Measurements from ENCODE around the gene C1orf53.

DNA sequence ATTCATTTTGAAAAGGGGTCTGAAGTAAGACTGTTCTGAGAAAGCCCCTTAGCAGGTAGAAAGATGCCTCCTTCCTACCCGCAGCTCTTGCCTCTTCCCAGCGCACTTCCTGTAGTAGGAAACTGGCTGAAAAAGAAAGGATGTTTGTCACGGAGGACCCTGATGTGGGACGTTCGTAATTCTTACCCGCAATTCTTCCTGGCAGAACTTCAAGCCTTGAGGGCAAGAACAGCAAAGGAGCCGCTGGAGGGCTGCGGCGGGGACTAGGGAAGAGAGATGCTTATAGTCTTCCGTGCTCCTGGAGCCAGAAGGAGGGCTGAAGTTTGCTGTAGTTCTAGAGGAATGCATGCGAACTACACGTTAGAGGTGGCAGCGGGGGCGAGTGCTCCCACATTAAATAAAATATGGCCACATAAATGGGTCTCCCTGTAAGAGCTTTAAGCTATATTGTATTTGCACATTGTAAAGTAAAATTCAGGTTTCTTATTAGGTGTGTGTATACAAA lies 6.3 kb downstream of the C1orf53 start:
- TF ChIP-seq, protein P1, sequence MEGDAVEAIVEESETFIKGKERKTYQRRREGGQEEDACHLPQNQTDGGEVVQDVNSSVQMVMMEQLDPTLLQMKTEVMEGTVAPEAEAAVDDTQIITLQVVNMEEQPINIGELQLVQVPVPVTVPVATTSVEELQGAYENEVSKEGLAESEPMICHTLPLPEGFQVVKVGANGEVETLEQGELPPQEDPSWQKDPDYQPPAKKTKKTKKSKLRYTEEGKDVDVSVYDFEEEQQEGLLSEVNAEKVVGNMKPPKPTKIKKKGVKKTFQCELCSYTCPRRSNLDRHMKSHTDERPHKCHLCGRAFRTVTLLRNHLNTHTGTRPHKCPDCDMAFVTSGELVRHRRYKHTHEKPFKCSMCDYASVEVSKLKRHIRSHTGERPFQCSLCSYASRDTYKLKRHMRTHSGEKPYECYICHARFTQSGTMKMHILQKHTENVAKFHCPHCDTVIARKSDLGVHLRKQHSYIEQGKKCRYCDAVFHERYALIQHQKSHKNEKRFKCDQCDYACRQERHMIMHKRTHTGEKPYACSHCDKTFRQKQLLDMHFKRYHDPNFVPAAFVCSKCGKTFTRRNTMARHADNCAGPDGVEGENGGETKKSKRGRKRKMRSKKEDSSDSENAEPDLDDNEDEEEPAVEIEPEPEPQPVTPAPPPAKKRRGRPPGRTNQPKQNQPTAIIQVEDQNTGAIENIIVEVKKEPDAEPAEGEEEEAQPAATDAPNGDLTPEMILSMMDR (IDR thresholded peaks at IDR 0.05) = no peak
- TF ChIP-seq POLR2AphosphoS5 (IDR thresholded peaks at IDR 0.05) (no peak), POLR2A (IDR thresholded peaks at IDR 0.05) (no peak), EP300 (IDR thresholded peaks at IDR 0.05) (no peak)

Measured in suprapubic skin (tissue), 4 donors.